D721Med (cell line): ENCODE data around the gene NAV2.

Source experiments
- DNase-seq: peaks from one replicate; pipeline ENCODE4 v3.0.0; 2011; ENCODE audit warnings: low spot score; ENCODE audit not compliant: insufficient read length
- FAIRE-seq: peaks from 2 replicates; lab custom pipeline; 2011; peaks lifted over from hg19 to GRCh38; lab: Jason Lieb, UNC
- CTCF ChIP-seq: IDR thresholded peaks from 2 replicates; pipeline ENCODE4 v1.5.1; 2012; ENCODE audit warnings: mild to moderate bottlenecking, control low read depth; ENCODE audit not compliant: insufficient read depth; ENCODE audit errors: missing control alignments

The NAV2 gene

GRCh38 chr11:19963697-19964387 is 251.2 kb downstream of the NAV2 start:
- TF ChIP-seq CTCF, result no peak
- DNase-seq (no peak), FAIRE-seq (no peak)

DNA sequence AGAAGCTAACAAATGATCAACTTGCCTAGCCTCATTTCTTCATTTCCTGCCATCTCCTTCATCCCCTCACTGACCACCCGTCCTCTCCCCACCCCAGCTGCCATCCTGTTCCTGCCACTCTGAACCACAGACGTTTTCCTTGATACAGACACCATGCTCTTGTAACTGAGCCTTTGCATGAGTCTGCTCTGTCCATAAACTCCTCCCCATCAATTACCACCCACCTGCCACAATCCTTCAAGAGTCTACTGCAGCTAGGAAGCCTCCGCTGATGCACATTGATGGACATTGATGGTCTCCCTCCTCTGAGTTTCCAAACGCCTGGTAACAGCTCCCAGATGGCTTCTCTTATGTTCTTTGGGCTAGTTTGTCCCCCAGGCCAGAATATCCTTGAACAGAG is 253.8 kb downstream of the NAV2 start:
- FAIRE-seq (no peak), DNase-seq (no peak)
- TF ChIP-seq CTCF, result no peak

- no peak for TF ChIP-seq CTCF
- no peak for FAIRE-seq
Measured at GRCh38 chr11:19966927-19967326, 254.3 kb downstream of the NAV2 start.

GRCh38 chr11:19967787-19968186 is 255.2 kb downstream of the NAV2 start:
- FAIRE-seq, result no peak
- DNase-seq, result no peak
- TF ChIP-seq CTCF, result no peak

More at GRCh38 chr11:19966927-19967326, 254.3 kb downstream of the NAV2 start:
- no peak for DNase-seq

GRCh38 chr11:19968860-19969259 is 256.2 kb downstream of the NAV2 start:
- TF ChIP-seq CTCF, result no peak
- no peak for DNase-seq
- FAIRE-seq, result no peak

DNA sequence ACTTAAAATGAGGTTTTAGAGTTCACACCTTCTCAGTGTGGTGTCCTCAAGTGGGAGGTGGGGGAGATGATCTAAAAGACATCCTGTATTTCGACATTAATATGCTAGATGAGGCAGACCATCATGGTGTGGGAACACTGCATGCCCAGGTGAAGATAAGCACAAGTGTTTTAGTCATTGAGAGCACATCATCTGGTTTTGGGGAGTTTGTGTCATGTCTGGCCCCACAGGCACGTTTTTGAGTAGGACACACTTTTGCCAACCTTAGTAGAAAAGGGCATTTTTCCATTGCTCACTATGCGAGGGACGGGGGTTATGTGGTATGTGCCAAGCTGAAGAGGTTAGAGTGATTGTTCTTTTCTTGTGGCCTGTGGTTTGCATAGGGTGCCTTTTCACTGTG is 258.3 kb downstream of the NAV2 start:
- DNase-seq (no peak), FAIRE-seq (no peak)
- TF ChIP-seq CTCF, result no peak

- DNase-seq (no peak), FAIRE-seq (no peak)
- TF ChIP-seq CTCF, result no peak
Measured at GRCh38 chr11:19972091-19972490, 259.5 kb downstream of the NAV2 start.
